Head of caudate nucleus (tissue), 42 donors: ENCODE data around the gene PGK1.
"Not testable (repeated sequence)": the region's sequence is repeated elsewhere in the genome, so short reads cannot be mapped to it uniquely, and the experiment has no call there.

Experiments
- DNase-seq, 42 donors: peaks; one replicate each; pipeline versions ENCODE4 v3.0.0 to v3.0.0-alpha.2; 2020 to 2021; ENCODE audit warnings: mixed read lengths in 7 of 42
- intact Hi-C: fragments of 100-400 bp; cut with DNase I; formaldehyde crosslinking; loops from one replicate; pipeline ENCODE4 v1.15.0; 2022

The PGK1 gene

GRCh38 chrX:78109458-78109857 is 5.4 kb downstream of the PGK1 start:
- intact Hi-C loops: no loop called here

GRCh38 chrX:78111140-78111931 is 7.3 kb downstream of the PGK1 start:
- DNase-seq: no peak
- intact Hi-C loops: no loop called here

More at GRCh38 chrX:78109458-78109857, 5.4 kb downstream of the PGK1 start:
- no peak for DNase-seq

GRCh38 chrX:78116365-78116764 is 12.3 kb downstream of the PGK1 start:
- DNase-seq: no peak
- intact Hi-C loops: no loop called here

- intact Hi-C loops: no loop called here
- DNase-seq: no peak
Measured at GRCh38 chrX:78116766-78117165, 12.7 kb downstream of the PGK1 start.

GRCh38 chrX:78118628-78119027 is 14.6 kb downstream of the PGK1 start:
- DNase-seq: no peak
- intact Hi-C loops: no loop called here

- no peak for DNase-seq
- intact Hi-C loops: no loop called here
Measured at GRCh38 chrX:78119521-78120227, 15.6 kb downstream of the PGK1 start.

- intact Hi-C loops: no loop called here
- DNase-seq: no peak
Measured at GRCh38 chrX:78123190-78123589, 19.1 kb downstream of the PGK1 start.

- DNase-seq: no peak
- intact Hi-C loops: no loop called here
Measured at GRCh38 chrX:78124307-78124706, 20.3 kb downstream of the PGK1 start.

- no peak for DNase-seq
- intact Hi-C loops: no loop called here
Measured at GRCh38 chrX:78125148-78125547, 21.1 kb downstream of the PGK1 start.

- intact Hi-C loops: not testable (repeated sequence)
- peak in 1 of 42 donors; percentile 20 for DNase-seq
Measured at GRCh38 chrX:78125781-78126180, 21.7 kb downstream of the PGK1 start.

GRCh38 chrX:78129714-78130113 is 25.7 kb downstream of the PGK1 start:
- intact Hi-C loops: no loop called here
- no peak for DNase-seq

- intact Hi-C loops: no loop called here
- DNase-seq: no peak
Measured at GRCh38 chrX:78130396-78130795, 26.3 kb downstream of the PGK1 start.

GRCh38 chrX:78131117-78131516 is 27.1 kb downstream of the PGK1 start:
- no peak for DNase-seq
- intact Hi-C loops: no loop called here

- intact Hi-C loops: no loop called here
- DNase-seq: no peak
Measured at GRCh38 chrX:78133238-78133960, 29.4 kb downstream of the PGK1 start.

- peak; percentile 67 to 94 (median 87) for DNase-seq
- intact Hi-C loops: loop anchor here (2.0 kb wide), 1 partner anchor 35 kb away; the partner anchor contains the start of gene PGK1
Measured at GRCh38 chrX:78139160-78140123, 35.4 kb downstream of the PGK1 start, which contains the start of gene TAF9B. Gene TAF9B, minus strand, starts transcription at chrX:78139650. Its CDS starts 39 bp downstream, at chrX:78139611.

- no peak for DNase-seq
- intact Hi-C loops: no loop called here
Measured at GRCh38 chrX:78140206-78140605, 36.2 kb downstream of the PGK1 start.

- intact Hi-C loops, DNase-seq: not testable (repeated sequence)
Measured at GRCh38 chrX:78147002-78147540, 43.0 kb downstream of the PGK1 start.

- intact Hi-C loops, DNase-seq: not testable (repeated sequence)
Measured at GRCh38 chrX:78157373-78157772, 53.3 kb downstream of the PGK1 start.
